Progenitor cell of endocrine pancreas (in vitro differentiated cells): ENCODE results near the gene OR9Q2. TPM values are rescaled to one million over a fixed set of nuclear protein-coding genes. Genes with fewer than 3 reads are reported as not detected.

Experiments
- DNase-seq: peaks from one replicate; pipeline ENCODE4 v3.0.0; 2021; ENCODE audit warnings: low spot score; ENCODE audit not compliant: unreplicated experiment
- H3K27ac Mint-ChIP-seq: 2 replicates; pipeline ENCODE4 v1.8.0; 2021; ENCODE audit warnings: mild to moderate bottlenecking, moderate library complexity, mixed read lengths
- H3K27me3 Mint-ChIP-seq: 2 replicates; pipeline ENCODE4 v1.8.0; 2021; ENCODE audit warnings: mixed read lengths
- H3K36me3 Mint-ChIP-seq: 2 replicates; pipeline ENCODE4 v1.8.0; 2022; ENCODE audit warnings: mixed read lengths; ENCODE audit not compliant: insufficient read depth
- H3K4me1 Mint-ChIP-seq: 2 replicates; pipeline ENCODE4 v1.8.0; 2021; ENCODE audit warnings: low read depth, mixed read lengths
- H3K4me3 Mint-ChIP-seq: 2 replicates; pipeline ENCODE4 v1.8.0; 2021; ENCODE audit warnings: low read depth, mild to moderate bottlenecking, moderate library complexity, mixed read lengths
- H3K9me3 Mint-ChIP-seq: 2 replicates; pipeline ENCODE4 v1.8.0; 2021; ENCODE audit warnings: low read depth, mixed read lengths
- total RNA-seq: library from RNA; stranded (reverse); gene quantifications from 2 replicates; pipeline ENCODE4 v1.2.1, GENCODE V29; 2021
- TF ChIP-seq, protein P1 (sequence below): fragments of 200-600 bp; sonication (generic); IDR thresholded peaks from one replicate; pipeline ENCODE4 v1.5.0; 2021; ENCODE audit warnings: antibody characterized with exemption, mild to moderate bottlenecking; ENCODE audit not compliant: unreplicated experiment

The OR9Q2 gene
- total RNA-seq, 1 donor from 2014 or later: not detected

DNA sequence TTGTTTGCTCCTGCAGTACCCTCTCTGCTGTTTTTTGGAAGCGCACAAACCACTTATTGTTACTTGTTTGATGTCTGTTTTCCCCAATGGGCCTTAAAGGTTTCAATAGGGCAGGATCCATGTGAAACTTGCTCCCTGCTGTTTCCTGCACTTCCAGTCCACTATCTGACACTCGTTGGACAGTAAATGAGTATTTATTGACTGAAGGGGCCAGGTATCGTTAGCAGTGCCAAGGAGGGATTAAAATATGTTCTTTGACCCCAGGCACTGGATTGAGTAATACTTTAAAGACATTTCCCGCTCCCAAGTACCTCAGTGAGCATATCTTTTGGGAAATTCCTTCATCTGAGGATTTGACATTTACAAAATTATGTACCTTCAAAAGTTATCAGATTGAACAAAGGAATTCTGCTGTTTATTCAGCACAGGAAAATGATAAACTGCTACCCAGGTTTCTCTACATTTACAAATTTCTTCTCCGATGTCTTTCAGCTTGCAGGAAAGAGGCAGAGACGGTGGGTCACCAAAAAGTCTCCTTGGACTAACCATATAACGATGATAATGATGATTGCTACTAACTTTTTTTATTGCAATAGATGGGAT lies 23.3 kb upstream of the OR9Q2 start:
- H3K9me3 Mint-ChIP-seq: no peaks in the 10 kb centered on the region
- H3K27ac Mint-ChIP-seq: no peak overlapping the region
- peaks cover 24% of the 10 kb centered on the region for H3K4me1 Mint-ChIP-seq
- no peaks in the 10 kb centered on the region for H3K27me3 Mint-ChIP-seq
- no peak for DNase-seq
- H3K4me3 Mint-ChIP-seq: no peak overlapping the region
- no peaks in the 10 kb centered on the region for H3K36me3 Mint-ChIP-seq
- TF ChIP-seq, protein P1, sequence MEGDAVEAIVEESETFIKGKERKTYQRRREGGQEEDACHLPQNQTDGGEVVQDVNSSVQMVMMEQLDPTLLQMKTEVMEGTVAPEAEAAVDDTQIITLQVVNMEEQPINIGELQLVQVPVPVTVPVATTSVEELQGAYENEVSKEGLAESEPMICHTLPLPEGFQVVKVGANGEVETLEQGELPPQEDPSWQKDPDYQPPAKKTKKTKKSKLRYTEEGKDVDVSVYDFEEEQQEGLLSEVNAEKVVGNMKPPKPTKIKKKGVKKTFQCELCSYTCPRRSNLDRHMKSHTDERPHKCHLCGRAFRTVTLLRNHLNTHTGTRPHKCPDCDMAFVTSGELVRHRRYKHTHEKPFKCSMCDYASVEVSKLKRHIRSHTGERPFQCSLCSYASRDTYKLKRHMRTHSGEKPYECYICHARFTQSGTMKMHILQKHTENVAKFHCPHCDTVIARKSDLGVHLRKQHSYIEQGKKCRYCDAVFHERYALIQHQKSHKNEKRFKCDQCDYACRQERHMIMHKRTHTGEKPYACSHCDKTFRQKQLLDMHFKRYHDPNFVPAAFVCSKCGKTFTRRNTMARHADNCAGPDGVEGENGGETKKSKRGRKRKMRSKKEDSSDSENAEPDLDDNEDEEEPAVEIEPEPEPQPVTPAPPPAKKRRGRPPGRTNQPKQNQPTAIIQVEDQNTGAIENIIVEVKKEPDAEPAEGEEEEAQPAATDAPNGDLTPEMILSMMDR: no peak

DNA sequence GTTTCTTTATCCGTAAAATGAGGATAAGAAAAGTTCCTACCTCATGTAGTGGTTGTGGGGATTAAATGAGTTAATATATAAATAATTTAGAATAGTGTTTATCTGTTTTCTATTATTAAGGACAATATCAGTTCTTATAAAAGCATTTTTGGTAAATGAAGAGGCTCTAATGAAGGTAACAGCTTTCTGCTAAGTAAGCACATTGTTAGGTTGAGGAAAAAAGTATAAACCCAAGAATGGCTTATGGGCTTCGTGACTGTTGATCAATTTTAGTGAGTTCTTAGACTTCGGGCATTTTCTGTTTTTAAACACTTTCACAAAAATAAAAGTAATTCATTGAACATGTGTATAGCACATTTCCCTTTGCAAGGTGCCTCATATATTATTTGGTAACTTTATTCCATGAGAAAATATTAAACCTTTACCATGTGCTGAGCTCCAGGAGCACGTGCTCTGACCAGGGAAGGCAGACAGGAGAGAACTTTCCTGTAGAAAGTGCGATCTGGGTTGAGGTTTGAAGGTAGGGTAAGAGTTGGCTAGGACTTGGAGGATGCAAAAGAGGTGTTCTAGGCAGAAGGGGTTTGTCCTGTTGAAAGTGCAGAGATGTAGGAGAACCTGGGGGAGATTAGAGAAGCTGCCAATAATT lies 11.3 kb upstream of the OR9Q2 start:
- Mint-ChIP-seq H3K27ac (no peak overlapping the region), H3K4me3 (no peak overlapping the region), H3K27me3 (peaks cover 3% of the 10 kb centered on the region), H3K9me3 (no peaks in the 10 kb centered on the region), H3K36me3 (no peaks in the 10 kb centered on the region), H3K4me1 (no peaks in the 10 kb centered on the region)
- DNase-seq: no peak
- TF ChIP-seq, protein P1: no peak

DNA sequence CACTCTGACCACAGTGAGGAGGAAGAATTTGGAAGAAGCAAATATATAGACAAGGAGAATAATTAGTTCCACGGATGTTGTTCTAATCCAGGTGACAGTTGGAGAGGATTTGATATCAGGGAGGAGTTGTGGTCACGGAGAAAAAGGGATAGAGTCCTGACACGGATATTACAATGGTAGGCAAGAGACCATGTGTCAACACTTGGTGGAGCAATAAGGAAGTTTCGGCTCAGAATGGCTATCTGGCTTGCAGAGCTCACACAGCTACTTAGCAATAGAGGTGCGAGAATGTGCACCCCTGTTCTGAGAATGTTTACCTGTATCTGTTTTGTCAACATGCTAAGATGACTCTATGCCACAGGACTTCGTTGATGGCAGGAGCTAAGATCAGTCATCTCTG lies 10.4 kb upstream of the OR9Q2 start:
- Mint-ChIP-seq H3K27ac (no peak overlapping the region), H3K36me3 (no peaks in the 10 kb centered on the region), H3K4me3 (no peak overlapping the region), H3K4me1 (no peaks in the 10 kb centered on the region), H3K9me3 (no peaks in the 10 kb centered on the region), H3K27me3 (peaks cover 3% of the 10 kb centered on the region)
- no peak for DNase-seq
- TF ChIP-seq, protein P1: no peak

DNA sequence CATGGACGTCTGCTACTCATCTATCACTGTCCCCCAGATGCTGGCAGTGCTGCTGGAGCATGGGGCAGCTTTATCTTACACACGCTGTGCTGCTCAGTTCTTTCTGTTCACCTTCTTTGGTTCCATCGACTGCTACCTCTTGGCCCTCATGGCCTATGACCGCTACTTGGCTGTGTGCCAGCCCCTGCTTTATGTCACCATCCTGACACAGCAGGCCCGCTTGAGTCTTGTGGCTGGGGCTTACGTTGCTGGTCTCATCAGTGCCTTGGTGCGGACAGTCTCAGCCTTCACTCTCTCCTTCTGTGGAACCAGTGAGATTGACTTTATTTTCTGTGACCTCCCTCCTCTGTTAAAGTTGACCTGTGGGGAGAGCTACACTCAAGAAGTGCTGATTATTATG lies 9.2 kb upstream of the OR9Q2 start:
- DNase-seq: no peak
- no peaks in the 10 kb centered on the region for H3K9me3 Mint-ChIP-seq
- no peaks in the 10 kb centered on the region for H3K4me1 Mint-ChIP-seq
- H3K27ac Mint-ChIP-seq: no peak overlapping the region
- H3K27me3 Mint-ChIP-seq: peaks cover 3% of the 10 kb centered on the region
- H3K36me3 Mint-ChIP-seq: no peaks in the 10 kb centered on the region
- H3K4me3 Mint-ChIP-seq: no peak overlapping the region
- TF ChIP-seq, protein P1: no peak

DNA sequence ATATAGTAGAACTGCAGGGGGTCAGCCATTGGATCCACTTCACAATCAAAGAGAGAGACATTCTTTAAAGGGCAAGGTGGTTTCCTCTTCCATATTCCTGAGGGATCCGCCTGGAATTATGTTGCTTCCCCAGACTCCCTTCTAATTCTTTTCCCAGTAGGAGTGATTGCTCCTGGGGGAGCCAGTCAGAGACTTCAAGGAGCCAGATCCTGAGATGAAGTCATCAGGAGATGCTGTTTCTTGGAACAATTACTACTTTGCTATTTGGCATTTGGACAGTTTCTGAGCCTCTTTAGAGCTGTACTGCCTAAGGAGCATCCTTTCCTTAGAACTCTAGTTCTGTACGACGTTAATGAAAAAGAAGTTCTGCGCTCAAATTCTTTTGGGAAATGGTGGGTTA lies 1.9 kb upstream of the OR9Q2 start:
- H3K27me3 Mint-ChIP-seq: no peaks in the 10 kb centered on the region
- H3K36me3 Mint-ChIP-seq: no peaks in the 10 kb centered on the region
- H3K9me3 Mint-ChIP-seq: no peaks in the 10 kb centered on the region
- H3K4me1 Mint-ChIP-seq: peaks cover 1% of the 10 kb centered on the region
- no peak for DNase-seq
- no peak overlapping the region for H3K4me3 Mint-ChIP-seq
- H3K27ac Mint-ChIP-seq: no peak overlapping the region
- TF ChIP-seq, protein P1: no peak
